WTC11 (cell line): ENCODE data around the gene TMEM17. TPM values are rescaled to one million over a fixed set of nuclear protein-coding genes. Genes with fewer than 3 reads are reported as not detected.
A peak's percentile ranks its signal among the peaks of the same experiment; 100 is the strongest.

Experiments used
- ATAC-seq: fragments of 200-7000 bp; cut with Tn5 transposase; 2 replicates; pipeline ENCODE4 v1.10.0; 2021; ENCODE audit warnings: mild to moderate bottlenecking, moderate library complexity
- CTCF ChIA-PET: fragments of 300-600 bp; sonication (Branson Sonifier 250); formaldehyde crosslinking; loops from one replicate; lab custom pipeline; 2021; ENCODE audit warnings: antibody characterized with exemption; lab: Charles Lee
- POLR2A ChIA-PET: fragments of 350-600 bp; sonication (Branson Sonifier 250); formaldehyde crosslinking; loops from one replicate; lab custom pipeline; 2021; ENCODE audit warnings: antibody characterized with exemption; lab: Charles Lee
- DNase-seq: peaks from one replicate; pipeline ENCODE4 v3.0.0; 2021; ENCODE audit warnings: low spot score
- H3K27ac Mint-ChIP-seq: 2 replicates; pipeline ENCODE4 v1.8.0; 2021; ENCODE audit warnings: mixed read lengths
- H3K27me3 Mint-ChIP-seq: 2 replicates; pipeline ENCODE4 v1.8.0; 2021; ENCODE audit warnings: low read depth, mild to moderate bottlenecking, moderate library complexity, mixed read lengths
- H3K36me3 Mint-ChIP-seq: 2 replicates; pipeline ENCODE4 v1.8.0; 2021; ENCODE audit warnings: mixed read lengths
- H3K4me1 Mint-ChIP-seq: 2 replicates; pipeline ENCODE4 v1.8.0; 2022; ENCODE audit warnings: mixed read lengths
- H3K4me3 Mint-ChIP-seq: 2 replicates; pipeline ENCODE4 v1.8.0; 2021; ENCODE audit warnings: mild to moderate bottlenecking, moderate library complexity, mixed read lengths
- H3K9me3 Mint-ChIP-seq: 2 replicates; pipeline ENCODE4 v1.8.0; 2021; ENCODE audit warnings: mixed read lengths
- CREM ChIP-seq: sonication (generic); formaldehyde crosslinking; IDR thresholded peaks from 2 replicates; pipeline ENCODE4 v1.8.1; 2022; ENCODE audit warnings: mild to moderate bottlenecking, missing genetic modification reagents, moderate library complexity
- ESRRA ChIP-seq: sonication (generic); formaldehyde crosslinking; IDR thresholded peaks from 2 replicates; pipeline ENCODE4 v1.8.1; 2022; ENCODE audit warnings: mild to moderate bottlenecking, missing genetic modification reagents, borderline replicate concordance
- ETV6 ChIP-seq: sonication (generic); formaldehyde crosslinking; IDR thresholded peaks from 2 replicates; pipeline ENCODE4 v1.8.1; 2022; ENCODE audit warnings: mild to moderate bottlenecking, missing genetic modification reagents
- HMGA2 ChIP-seq: fragments of 250-450 bp; sonication (Bioruptor Pico); IDR thresholded peaks from 2 replicates; pipeline ENCODE4 v1.4.0; 2021; ENCODE audit warnings: mild to moderate bottlenecking, moderate library complexity
- IRF2 ChIP-seq: sonication (generic); formaldehyde crosslinking; IDR thresholded peaks from 2 replicates; pipeline ENCODE4 v1.8.0; 2022; ENCODE audit warnings: low read depth, missing genetic modification reagents, borderline replicate concordance
- JAZF1 ChIP-seq: fragments of 250-450 bp; sonication (Bioruptor Pico); IDR thresholded peaks from 2 replicates; pipeline ENCODE4 v1.9.0; 2021; ENCODE audit warnings: moderate library complexity, mild to moderate bottlenecking, inconsistent platforms
- NFE2L1 ChIP-seq: sonication (generic); formaldehyde crosslinking; IDR thresholded peaks from 2 replicates; pipeline ENCODE4 v1.8.1; 2023; ENCODE audit warnings: missing genetic modification reagents
- NFYB ChIP-seq: sonication (generic); formaldehyde crosslinking; conservative IDR thresholded peaks from 2 replicates; pipeline ENCODE4 v1.8.0; 2022; ENCODE audit warnings: low read depth, missing genetic modification reagents
- NR1H2 ChIP-seq: sonication (generic); formaldehyde crosslinking; IDR thresholded peaks from 2 replicates; pipeline ENCODE4 v1.9.0; 2021; ENCODE audit warnings: mild to moderate bottlenecking, moderate library complexity, missing genetic modification reagents
- OVOL2 ChIP-seq: fragments of 250-450 bp; sonication (Bioruptor Pico); IDR thresholded peaks from 2 replicates; pipeline ENCODE4 v1.9.0; 2021; ENCODE audit warnings: mild to moderate bottlenecking, borderline replicate concordance
- SP1 ChIP-seq: sonication (generic); formaldehyde crosslinking; conservative IDR thresholded peaks from 2 replicates; pipeline ENCODE4 v1.8.1; 2022; ENCODE audit warnings: missing genetic modification reagents
- ZNF219 ChIP-seq: sonication (generic); formaldehyde crosslinking; IDR thresholded peaks from 2 replicates; pipeline ENCODE4 v1.8.0; 2023; ENCODE audit warnings: missing genetic modification reagents, mild to moderate bottlenecking, borderline replicate concordance
- ZNF232 ChIP-seq: sonication (generic); formaldehyde crosslinking; IDR thresholded peaks from 2 replicates; pipeline ENCODE4 v1.8.0; 2022; ENCODE audit warnings: mild to moderate bottlenecking, missing genetic modification reagents
- total RNA-seq: library from RNA; stranded (reverse); gene quantifications from 3 replicates; pipeline ENCODE4 v1.2.3, GENCODE V29; 2021
- TF ChIP-seq, protein P1 (sequence below): sonication (generic); formaldehyde crosslinking; IDR thresholded peaks from 2 replicates; pipeline ENCODE4 v1.8.0; 2023; ENCODE audit warnings: missing genetic modification reagents, mild to moderate bottlenecking, borderline replicate concordance
- TF ChIP-seq, protein P2 (sequence below): sonication (generic); formaldehyde crosslinking; IDR thresholded peaks from 2 replicates; pipeline ENCODE4 v1.8.1; 2022; ENCODE audit warnings: low read depth, missing genetic modification reagents, borderline replicate concordance
- TF ChIP-seq, protein P3 (sequence below): sonication (generic); formaldehyde crosslinking; IDR thresholded peaks from 2 replicates; pipeline ENCODE4 v1.8.0; 2023; ENCODE audit warnings: missing genetic modification reagents

The TMEM17 gene
- total RNA-seq, 1 experiment from 2014 or later, result 1.2 TPM

DNA sequence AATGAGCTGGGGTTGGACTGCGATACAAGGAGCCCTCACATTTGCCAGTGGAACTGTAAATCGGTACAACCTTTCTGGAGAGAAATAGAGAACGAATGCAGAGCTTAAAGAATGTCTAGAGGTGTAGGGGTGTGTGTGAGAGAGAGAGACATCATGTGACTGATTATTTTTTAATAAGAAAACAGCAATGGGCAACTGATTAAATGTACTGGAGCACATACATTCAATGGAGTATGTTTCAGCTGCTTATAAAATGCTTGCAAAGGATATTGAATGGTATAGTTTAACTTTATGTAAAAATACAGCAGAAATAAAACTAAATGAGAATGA lies 391 bp upstream of the TMEM17 start:
- H3K36me3 Mint-ChIP-seq, result no peaks in the 10 kb centered on the region
- TF ChIP-seq NFYB, result no peak
- TF ChIP-seq, protein P1, sequence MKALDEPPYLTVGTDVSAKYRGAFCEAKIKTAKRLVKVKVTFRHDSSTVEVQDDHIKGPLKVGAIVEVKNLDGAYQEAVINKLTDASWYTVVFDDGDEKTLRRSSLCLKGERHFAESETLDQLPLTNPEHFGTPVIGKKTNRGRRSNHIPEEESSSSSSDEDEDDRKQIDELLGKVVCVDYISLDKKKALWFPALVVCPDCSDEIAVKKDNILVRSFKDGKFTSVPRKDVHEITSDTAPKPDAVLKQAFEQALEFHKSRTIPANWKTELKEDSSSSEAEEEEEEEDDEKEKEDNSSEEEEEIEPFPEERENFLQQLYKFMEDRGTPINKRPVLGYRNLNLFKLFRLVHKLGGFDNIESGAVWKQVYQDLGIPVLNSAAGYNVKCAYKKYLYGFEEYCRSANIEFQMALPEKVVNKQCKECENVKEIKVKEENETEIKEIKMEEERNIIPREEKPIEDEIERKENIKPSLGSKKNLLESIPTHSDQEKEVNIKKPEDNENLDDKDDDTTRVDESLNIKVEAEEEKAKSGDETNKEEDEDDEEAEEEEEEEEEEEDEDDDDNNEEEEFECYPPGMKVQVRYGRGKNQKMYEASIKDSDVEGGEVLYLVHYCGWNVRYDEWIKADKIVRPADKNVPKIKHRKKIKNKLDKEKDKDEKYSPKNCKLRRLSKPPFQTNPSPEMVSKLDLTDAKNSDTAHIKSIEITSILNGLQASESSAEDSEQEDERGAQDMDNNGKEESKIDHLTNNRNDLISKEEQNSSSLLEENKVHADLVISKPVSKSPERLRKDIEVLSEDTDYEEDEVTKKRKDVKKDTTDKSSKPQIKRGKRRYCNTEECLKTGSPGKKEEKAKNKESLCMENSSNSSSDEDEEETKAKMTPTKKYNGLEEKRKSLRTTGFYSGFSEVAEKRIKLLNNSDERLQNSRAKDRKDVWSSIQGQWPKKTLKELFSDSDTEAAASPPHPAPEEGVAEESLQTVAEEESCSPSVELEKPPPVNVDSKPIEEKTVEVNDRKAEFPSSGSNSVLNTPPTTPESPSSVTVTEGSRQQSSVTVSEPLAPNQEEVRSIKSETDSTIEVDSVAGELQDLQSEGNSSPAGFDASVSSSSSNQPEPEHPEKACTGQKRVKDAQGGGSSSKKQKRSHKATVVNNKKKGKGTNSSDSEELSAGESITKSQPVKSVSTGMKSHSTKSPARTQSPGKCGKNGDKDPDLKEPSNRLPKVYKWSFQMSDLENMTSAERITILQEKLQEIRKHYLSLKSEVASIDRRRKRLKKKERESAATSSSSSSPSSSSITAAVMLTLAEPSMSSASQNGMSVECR, result no peak
- TF ChIP-seq, all 79 proteins: peak for 0
- Mint-ChIP-seq H3K4me3 (peak overlapping the region; percentile 78), H3K27me3 (no peaks in the 10 kb centered on the region), H3K9me3 (no peaks in the 10 kb centered on the region), H3K27ac (peak overlapping the region; percentile 89), H3K4me1 (peaks cover 10% of the 10 kb centered on the region)
- no peak for ATAC-seq
- no peak for DNase-seq
- CTCF ChIA-PET, result interaction anchor here (1.3 to 2.0 kb wide), 4 partner anchors 38 to 193 kb away, joined by 3 to 13 read pairs (median 4); no protein-coding TSS in a partner anchor
- POLR2A ChIA-PET, result interaction anchor here (1.2 to 1.3 kb wide), 5 partner anchors 21 to 199 kb away, joined by 3 to 8 read pairs (median 5); partner anchors contain the start of gene EHBP1

DNA sequence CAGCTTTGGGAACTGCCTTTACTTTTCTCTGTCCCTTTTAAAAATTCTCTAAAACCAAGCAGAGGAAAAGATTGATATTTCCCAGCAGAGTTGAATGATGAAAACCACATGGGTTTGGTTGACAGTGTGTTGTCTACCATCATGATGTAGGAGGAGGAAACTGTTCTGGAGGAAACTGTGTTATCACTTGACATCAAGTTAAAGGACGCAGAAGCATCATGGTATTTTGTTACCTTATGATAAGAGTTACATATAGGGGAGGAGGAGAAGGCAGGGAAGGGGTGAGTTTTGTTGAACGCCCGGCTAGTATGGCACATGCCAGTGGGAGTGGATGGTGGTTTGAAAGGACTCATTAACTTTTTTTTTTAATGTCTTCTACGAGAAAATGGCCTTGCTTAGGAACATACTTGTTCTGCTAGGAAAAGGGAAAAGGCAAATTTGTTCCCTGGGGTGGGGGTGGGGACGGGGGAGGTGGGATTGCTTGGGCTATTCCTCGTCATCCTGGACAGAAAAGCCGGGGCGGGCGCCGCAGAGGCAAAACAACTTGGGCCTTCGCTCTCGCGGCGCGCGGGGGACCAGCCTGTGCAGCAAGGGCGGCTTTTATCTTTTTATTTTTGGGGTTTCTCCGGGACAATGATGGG lies 766 bp downstream of the TMEM17 start:
- no peak for TF ChIP-seq ESRRA (CRISPR knock-in tag)
- no peak for TF ChIP-seq CREM (CRISPR knock-in tag)
- TF ChIP-seq HMGA2 (CRISPR knock-in tag), result no peak
- TF ChIP-seq SP1 (CRISPR knock-in tag), result no peak
- TF ChIP-seq OVOL2 (CRISPR knock-in tag), result no peak
- TF ChIP-seq, all 79 proteins: peak for 0
- Mint-ChIP-seq H3K36me3 (no peaks in the 10 kb centered on the region), H3K4me1 (peaks cover 10% of the 10 kb centered on the region), H3K27ac (peak overlapping the region; percentile 63), H3K27me3 (no peaks in the 10 kb centered on the region), H3K9me3 (no peaks in the 10 kb centered on the region), H3K4me3 (peak overlapping the region; percentile 78)
- DNase-seq (no peak), ATAC-seq (peak; percentile 30)
- CTCF ChIA-PET, result interaction anchor here (1.3 to 2.0 kb wide), 4 partner anchors 37 to 194 kb away, joined by 3 to 13 read pairs (median 4); no protein-coding TSS in a partner anchor
- POLR2A ChIA-PET, result interaction anchor here (1.2 to 1.3 kb wide), 5 partner anchors 22 to 200 kb away, joined by 3 to 8 read pairs (median 5); partner anchors contain the start of gene EHBP1

DNA sequence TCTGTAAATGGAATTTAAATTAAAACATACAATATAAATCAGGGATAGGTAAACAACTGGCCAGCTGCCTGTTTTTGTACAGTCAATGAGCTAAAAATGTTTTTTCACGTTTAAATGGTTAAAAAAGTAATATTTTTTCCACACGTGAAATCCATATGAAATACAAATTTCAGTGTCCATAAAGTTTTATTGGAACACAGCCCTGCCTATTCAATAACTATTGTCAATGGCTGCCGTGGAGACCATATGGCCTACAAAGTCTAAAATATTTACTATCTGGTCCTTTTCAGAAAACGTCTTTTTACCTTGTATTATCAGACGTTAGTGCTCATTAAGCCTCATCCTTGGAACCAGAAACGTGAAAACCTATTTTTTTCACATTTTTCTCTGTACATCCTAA lies 1.3 kb downstream of the TMEM17 start:
- ATAC-seq (no peak), DNase-seq (no peak)
- Mint-ChIP-seq H3K27me3 (no peaks in the 10 kb centered on the region), H3K27ac (peak overlapping the region; percentile 63; the same call in 1 of the 2 replicates), H3K4me3 (peak overlapping the region; percentile 78; the same call in 1 of the 2 replicates), H3K9me3 (no peaks in the 10 kb centered on the region), H3K4me1 (peaks cover 10% of the 10 kb centered on the region), H3K36me3 (no peaks in the 10 kb centered on the region)
- TF ChIP-seq, protein P2, sequence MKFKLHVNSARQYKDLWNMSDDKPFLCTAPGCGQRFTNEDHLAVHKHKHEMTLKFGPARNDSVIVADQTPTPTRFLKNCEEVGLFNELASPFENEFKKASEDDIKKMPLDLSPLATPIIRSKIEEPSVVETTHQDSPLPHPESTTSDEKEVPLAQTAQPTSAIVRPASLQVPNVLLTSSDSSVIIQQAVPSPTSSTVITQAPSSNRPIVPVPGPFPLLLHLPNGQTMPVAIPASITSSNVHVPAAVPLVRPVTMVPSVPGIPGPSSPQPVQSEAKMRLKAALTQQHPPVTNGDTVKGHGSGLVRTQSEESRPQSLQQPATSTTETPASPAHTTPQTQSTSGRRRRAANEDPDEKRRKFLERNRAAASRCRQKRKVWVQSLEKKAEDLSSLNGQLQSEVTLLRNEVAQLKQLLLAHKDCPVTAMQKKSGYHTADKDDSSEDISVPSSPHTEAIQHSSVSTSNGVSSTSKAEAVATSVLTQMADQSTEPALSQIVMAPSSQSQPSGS (CRISPR knock-in tag), result no peak
- no peak for TF ChIP-seq NFE2L1
- TF ChIP-seq JAZF1 (CRISPR knock-in tag), result no peak
- TF ChIP-seq, protein P3, sequence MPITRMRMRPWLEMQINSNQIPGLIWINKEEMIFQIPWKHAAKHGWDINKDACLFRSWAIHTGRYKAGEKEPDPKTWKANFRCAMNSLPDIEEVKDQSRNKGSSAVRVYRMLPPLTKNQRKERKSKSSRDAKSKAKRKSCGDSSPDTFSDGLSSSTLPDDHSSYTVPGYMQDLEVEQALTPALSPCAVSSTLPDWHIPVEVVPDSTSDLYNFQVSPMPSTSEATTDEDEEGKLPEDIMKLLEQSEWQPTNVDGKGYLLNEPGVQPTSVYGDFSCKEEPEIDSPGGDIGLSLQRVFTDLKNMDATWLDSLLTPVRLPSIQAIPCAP, result no peak
- no peak for TF ChIP-seq CREM (CRISPR knock-in tag)
- no peak for TF ChIP-seq ZNF232 (CRISPR knock-in tag)
- TF ChIP-seq ZNF219 (CRISPR knock-in tag), result no peak
- TF ChIP-seq ETV6, result no peak
- TF ChIP-seq IRF2 (CRISPR knock-in tag), result no peak
- TF ChIP-seq NR1H2 (CRISPR knock-in tag), result no peak
- no peak for TF ChIP-seq NFYB
- ChIA-PET POLR2A (no interaction called here), CTCF (interaction anchor here (2.0 kb wide), 1 partner anchor 48 kb away, joined by 13 read pairs; no protein-coding TSS in a partner anchor)
